ENCODE results near the gene ST14.
"Not testable (repeated sequence)": the region's sequence is repeated elsewhere in the genome, so short reads cannot be mapped to it uniquely, and the experiment has no call there.

Gene ST14

GRCh38 chr11:130237282-130238006 lies 77.9 kb downstream of the ST14 start:
- DNase-seq = no peak

GRCh38 chr11:130241713-130242112 lies 82.1 kb downstream of the ST14 start:
- DNase-seq = no peak

- DNase-seq = no peak
Measured at GRCh38 chr11:130243816-130244215, 84.2 kb downstream of the ST14 start.

- DNase-seq = no peak
Measured at GRCh38 chr11:130244848-130245247, 85.3 kb downstream of the ST14 start.

- DNase-seq = not testable (repeated sequence)
Measured at GRCh38 chr11:130245375-130245774, 85.8 kb downstream of the ST14 start.

- DNase-seq = no peak
Measured at GRCh38 chr11:130246270-130246669, 86.7 kb downstream of the ST14 start.

- DNase-seq = no peak
Measured at GRCh38 chr11:130246738-130247137, 87.2 kb downstream of the ST14 start.

- no peak for DNase-seq
Measured at GRCh38 chr11:130247319-130247718, 87.7 kb downstream of the ST14 start.

GRCh38 chr11:130249371-130249770 lies 89.8 kb downstream of the ST14 start:
- no peak for DNase-seq

- not testable (repeated sequence) for DNase-seq
Measured at GRCh38 chr11:130249929-130250328, 90.3 kb downstream of the ST14 start.

GRCh38 chr11:130251763-130252162 lies 92.2 kb downstream of the ST14 start:
- DNase-seq = not testable (repeated sequence)
